Osteoblast (primary cell): ENCODE data around the gene PDE8B. TPM values are rescaled to one million over a fixed set of nuclear protein-coding genes. Genes with fewer than 3 reads are reported as not detected.

Source experiments
- DNase-seq: peaks from one replicate; pipeline ENCODE4 v3.0.0; 2011; ENCODE audit warnings: low spot score, mixed read lengths; ENCODE audit not compliant: insufficient read length; ENCODE audit errors: missing footprints
- H2AFZ ChIP-seq: 2 replicates; pipeline ENCODE4 v1.6.0; 2011; ENCODE audit warnings: mild to moderate bottlenecking, low read length
- H3K27ac ChIP-seq: 2 replicates; pipeline ENCODE4 v1.5.1; 2011; ENCODE audit warnings: mild to moderate bottlenecking, low read depth, low read length, moderate library complexity
- H3K27me3 ChIP-seq: 2 replicates; pipeline ENCODE4 v1.6.0; 2012; ENCODE audit warnings: mild to moderate bottlenecking, control low read depth, inconsistent platforms, low read length, moderate library complexity; ENCODE audit not compliant: insufficient read depth
- H3K36me3 ChIP-seq: 2 replicates; pipeline ENCODE4 v1.5.1; 2011; ENCODE audit warnings: mild to moderate bottlenecking, low read length, control low read depth, moderate library complexity; ENCODE audit not compliant: insufficient read depth
- H3K4me1 ChIP-seq: 2 replicates; pipeline ENCODE4 v1.5.1; 2011; ENCODE audit warnings: mild to moderate bottlenecking, low read length, control low read depth, moderate library complexity; ENCODE audit not compliant: insufficient read depth
- H3K4me2 ChIP-seq: 2 replicates; pipeline ENCODE4 v1.6.0; 2011; ENCODE audit warnings: mild to moderate bottlenecking, low read length; ENCODE audit not compliant: insufficient read depth
- H3K4me3 ChIP-seq: fragments of 200-600 bp; sonication (generic); 3 replicates; pipeline ENCODE4 v1.5.1; 2012; ENCODE audit warnings: mild to moderate bottlenecking, low read length, inconsistent platforms; ENCODE audit not compliant: insufficient read depth
- H3K79me2 ChIP-seq: 2 replicates; pipeline ENCODE4 v1.6.0; 2012; ENCODE audit warnings: mild to moderate bottlenecking, low read length, control low read depth, inconsistent platforms; ENCODE audit not compliant: insufficient read depth
- H3K9me3 ChIP-seq: 2 replicates; pipeline ENCODE4 v1.5.1; 2011; ENCODE audit warnings: low read depth, low read length, control low read depth
- H4K20me1 ChIP-seq: 2 replicates; pipeline ENCODE4 v1.6.0; 2012; ENCODE audit warnings: mild to moderate bottlenecking, low read length, control low read depth; ENCODE audit not compliant: insufficient read depth
- total RNA-seq: library from RNA; depleted of rRNA; stranded (reverse); fragments of >200 nt; gene quantifications from 2 replicates; pipeline ENCODE4 v1.2.3, GENCODE V29; 2012
- TF ChIP-seq, protein P1 (sequence below): IDR thresholded peaks from 2 replicates; pipeline ENCODE4 v1.5.1; 2011; ENCODE audit warnings: mild to moderate bottlenecking, low read depth, low read length, moderate library complexity; ENCODE audit errors: extremely low read depth

The PDE8B gene
- total RNA-seq, 1 donor, result under 0.01 TPM

DNA sequence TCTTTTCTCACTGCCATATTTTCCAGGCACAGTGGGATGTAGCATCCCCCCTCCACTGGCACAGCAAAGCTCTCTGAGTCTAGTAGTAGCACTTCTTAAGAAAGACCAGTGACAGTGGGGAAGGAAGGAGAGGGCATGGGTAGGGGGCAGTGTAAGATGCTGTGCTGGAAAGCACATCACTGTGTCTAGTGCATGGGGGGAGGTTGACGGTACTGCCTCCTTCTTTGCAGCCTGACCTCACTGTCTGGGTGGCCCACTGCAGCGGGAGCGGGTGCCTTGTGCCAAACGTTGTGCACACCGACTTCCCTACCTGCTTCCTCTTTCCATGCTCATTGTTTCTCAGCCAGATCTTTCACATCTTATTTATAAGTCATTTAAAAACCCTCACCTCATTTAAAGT is 91.8 kb downstream of the PDE8B start:
- H3K27me3 ChIP-seq, result no peaks in the 10 kb centered on the region
- DNase-seq, result no peak
- H3K4me3 ChIP-seq, result no peak overlapping the region
- H3K36me3 ChIP-seq, result no peaks in the 10 kb centered on the region
- H3K4me2 ChIP-seq, result peak overlapping the region; percentile 70
- H3K9me3 ChIP-seq, result no peaks in the 10 kb centered on the region
- H3K4me1 ChIP-seq, result peaks cover 30% of the 10 kb centered on the region
- H3K27ac ChIP-seq, result peak overlapping the region; percentile 62
- peak overlapping the region; percentile 63 for H2AFZ ChIP-seq
- no peaks in the 10 kb centered on the region for H3K79me2 ChIP-seq
- H4K20me1 ChIP-seq, result no peaks in the 10 kb centered on the region
- TF ChIP-seq, protein P1, sequence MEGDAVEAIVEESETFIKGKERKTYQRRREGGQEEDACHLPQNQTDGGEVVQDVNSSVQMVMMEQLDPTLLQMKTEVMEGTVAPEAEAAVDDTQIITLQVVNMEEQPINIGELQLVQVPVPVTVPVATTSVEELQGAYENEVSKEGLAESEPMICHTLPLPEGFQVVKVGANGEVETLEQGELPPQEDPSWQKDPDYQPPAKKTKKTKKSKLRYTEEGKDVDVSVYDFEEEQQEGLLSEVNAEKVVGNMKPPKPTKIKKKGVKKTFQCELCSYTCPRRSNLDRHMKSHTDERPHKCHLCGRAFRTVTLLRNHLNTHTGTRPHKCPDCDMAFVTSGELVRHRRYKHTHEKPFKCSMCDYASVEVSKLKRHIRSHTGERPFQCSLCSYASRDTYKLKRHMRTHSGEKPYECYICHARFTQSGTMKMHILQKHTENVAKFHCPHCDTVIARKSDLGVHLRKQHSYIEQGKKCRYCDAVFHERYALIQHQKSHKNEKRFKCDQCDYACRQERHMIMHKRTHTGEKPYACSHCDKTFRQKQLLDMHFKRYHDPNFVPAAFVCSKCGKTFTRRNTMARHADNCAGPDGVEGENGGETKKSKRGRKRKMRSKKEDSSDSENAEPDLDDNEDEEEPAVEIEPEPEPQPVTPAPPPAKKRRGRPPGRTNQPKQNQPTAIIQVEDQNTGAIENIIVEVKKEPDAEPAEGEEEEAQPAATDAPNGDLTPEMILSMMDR, result no peak

DNA sequence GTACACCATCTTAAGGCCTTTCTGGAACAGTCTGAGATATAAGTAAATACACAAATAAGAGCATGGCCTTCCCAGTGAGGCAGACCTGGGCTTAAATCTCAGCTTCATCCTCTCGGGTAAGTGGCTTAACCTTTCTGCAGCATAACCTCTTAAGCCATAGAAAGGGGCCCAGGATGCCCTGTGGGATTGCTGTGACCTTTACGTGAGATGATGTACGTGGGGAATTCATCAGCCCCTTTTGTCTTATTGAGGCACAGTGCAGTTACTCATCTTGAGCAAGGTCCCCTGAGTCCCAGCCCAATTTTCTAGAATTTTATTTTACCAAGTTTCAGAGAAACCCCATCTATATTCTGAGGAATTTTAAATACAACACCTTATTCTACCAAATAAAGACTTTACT is 92.2 kb downstream of the PDE8B start:
- Histone ChIP-seq H3K4me1 (peaks cover 30% of the 10 kb centered on the region), H3K27ac (no peak overlapping the region), H3K9me3 (no peaks in the 10 kb centered on the region), H3K4me3 (no peak overlapping the region), H2AFZ (peak overlapping the region; percentile 63), H3K36me3 (no peaks in the 10 kb centered on the region), H3K27me3 (no peaks in the 10 kb centered on the region), H3K79me2 (no peaks in the 10 kb centered on the region), H4K20me1 (no peaks in the 10 kb centered on the region), H3K4me2 (no peak overlapping the region)
- TF ChIP-seq, protein P1, result no peak
- no peak for DNase-seq

DNA sequence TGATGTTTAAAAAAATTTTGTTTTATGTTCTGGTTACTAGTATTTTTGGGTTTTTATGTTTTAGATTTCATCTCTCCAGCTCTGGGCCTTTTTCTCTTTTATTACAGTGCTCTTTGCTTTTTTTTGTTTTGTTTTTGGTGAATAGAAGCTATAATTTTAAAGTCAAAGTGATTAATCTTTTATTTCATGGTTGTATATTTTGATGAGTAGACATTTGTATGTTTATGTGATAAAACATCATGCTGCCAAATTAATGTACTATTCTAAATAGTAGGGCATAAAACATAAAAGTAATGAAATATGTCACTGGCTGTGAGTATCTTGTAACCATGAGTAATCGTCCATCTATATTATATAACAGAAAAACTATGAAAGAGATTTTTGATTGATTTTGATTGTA is 93.9 kb downstream of the PDE8B start:
- Histone ChIP-seq H3K27ac (no peak overlapping the region), H3K4me2 (no peak overlapping the region), H3K4me1 (peaks cover 30% of the 10 kb centered on the region), H3K27me3 (no peaks in the 10 kb centered on the region), H3K36me3 (no peaks in the 10 kb centered on the region), H4K20me1 (no peaks in the 10 kb centered on the region), H2AFZ (no peak overlapping the region), H3K9me3 (no peaks in the 10 kb centered on the region), H3K4me3 (no peak overlapping the region), H3K79me2 (no peaks in the 10 kb centered on the region)
- DNase-seq, result no peak
- TF ChIP-seq, protein P1, result no peak

DNA sequence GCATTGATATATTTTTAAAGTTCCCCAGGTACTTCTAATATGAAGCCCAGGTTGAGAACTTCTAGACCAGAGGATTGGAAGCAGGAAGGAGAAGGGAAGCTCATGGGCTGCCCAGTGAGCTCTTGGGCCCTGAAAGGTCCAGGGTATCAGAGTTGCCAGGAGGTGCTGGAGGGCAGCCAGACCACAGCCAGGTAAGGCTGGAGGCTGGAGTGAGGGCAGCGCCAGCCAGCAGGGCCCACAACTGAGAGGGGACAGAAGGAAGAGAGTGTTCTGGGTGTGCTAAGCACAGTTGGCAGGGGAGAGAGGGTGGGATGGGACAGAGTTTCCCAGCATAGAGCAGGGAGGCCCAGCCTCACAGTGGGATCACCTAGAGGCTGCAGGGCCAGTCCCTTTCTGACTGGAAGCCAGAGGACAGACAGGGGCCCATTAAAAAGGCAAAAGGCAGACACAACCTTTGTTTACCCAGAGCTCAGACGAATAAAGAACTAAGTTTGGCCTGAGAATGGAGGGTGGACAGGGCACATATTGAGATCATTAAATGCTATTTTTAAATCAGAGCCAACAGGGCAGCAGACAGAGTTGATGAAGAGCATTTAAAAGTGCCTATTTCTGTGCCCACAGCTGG is 94.9 kb downstream of the PDE8B start:
- Histone ChIP-seq H2AFZ (peak overlapping the region; percentile 33), H3K9me3 (no peaks in the 10 kb centered on the region), H3K27me3 (no peaks in the 10 kb centered on the region), H3K36me3 (no peaks in the 10 kb centered on the region), H3K79me2 (no peaks in the 10 kb centered on the region), H4K20me1 (no peaks in the 10 kb centered on the region), H3K4me1 (peaks cover 30% of the 10 kb centered on the region), H3K4me3 (no peak overlapping the region), H3K27ac (no peak overlapping the region), H3K4me2 (no peak overlapping the region)
- TF ChIP-seq, protein P1, result no peak
- no peak for DNase-seq
